CD4-positive, alpha-beta T cell treated with Interleukin-4 for 1 hour (primary cell): ENCODE data around the gene EML4.
"Not testable (repeated sequence)": the region's sequence is repeated elsewhere in the genome, so short reads cannot be mapped to it uniquely, and the experiment has no call there.

Source experiments
- DNase-seq, 2 donors: peaks; one replicate each; pipeline ENCODE4 v3.0.0-alpha.2; 2020 to 2022

EML4 gene

GRCh38 chr2:42338567-42339190, 169.5 kb downstream of the EML4 start:
- DNase-seq: no peak

DNA sequence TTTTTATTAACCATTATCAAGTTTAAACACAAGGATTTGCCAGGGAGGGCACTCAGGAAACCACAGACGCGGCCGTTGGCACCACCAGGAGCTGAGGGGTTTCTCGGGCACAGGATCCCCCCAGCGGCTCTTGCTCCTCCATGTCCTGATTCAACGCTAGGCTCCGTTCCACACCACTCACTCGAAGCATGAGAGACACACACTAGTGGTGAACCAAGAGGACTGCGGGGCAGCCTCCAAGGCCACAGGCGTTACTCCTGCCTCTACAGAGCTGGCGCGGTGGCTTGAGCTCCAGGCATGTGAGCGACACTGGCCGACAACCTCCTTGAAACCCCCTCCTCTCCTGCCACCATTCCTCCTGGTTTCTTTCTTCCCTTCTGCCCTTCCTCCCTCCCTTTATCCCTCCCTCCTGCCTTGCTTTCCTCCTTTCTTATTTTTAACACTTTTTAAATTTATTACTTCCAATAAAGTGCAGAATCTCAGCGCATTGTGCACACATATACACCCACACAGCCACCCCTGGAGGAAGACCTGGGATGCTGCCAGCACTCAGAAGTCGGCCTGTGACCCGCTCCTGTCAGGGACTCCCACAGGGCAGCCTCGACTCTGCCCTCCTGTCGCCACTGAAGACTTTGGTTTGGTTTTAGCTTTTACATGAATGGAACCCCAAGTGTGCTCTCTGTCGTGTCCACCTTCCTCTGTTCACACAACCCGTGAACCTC, 170.2 kb downstream of the EML4 start:
- no peak for DNase-seq

DNA sequence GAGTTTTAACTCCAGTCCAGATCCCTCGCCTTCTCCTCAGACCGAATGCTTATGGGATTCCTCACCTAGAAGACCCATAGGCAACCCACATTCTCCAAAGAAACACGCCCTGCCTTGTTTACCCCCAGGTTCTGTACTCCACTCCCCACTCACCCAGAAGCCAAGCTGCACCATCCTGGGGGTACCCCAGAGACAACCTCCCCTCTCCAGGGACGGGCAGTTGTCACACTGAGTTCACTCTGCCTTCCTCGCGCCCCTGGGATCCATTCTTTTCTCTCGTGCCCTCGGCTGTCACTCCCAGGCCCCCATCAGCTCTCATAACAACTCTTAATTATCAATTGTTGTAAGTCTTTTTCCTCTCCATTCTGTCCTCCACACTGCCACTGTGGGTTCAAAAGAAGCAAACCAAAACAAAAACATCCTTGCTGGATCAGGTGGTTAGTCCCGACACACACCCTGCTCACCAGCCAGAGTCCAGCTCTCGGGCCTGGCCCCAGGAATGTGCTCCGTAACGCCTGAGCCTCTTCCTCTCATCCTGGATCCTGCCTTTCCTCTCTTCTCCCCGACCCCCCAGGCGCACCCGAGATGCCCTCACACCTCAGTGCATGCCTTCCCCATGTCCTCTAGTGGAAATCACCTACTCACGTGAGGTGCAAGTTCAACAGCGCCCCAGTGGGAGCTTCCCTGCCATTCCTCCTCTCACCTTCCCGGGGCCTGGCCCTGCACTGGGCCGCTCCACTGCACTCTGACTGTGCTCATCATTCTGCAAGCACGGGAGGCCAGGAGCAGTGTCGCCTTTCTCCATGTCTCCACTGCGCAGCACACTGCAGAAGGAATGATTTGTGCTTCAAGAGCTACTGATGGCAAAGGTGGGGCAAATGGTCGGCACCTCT, 171.1 kb downstream of the EML4 start:
- no peak for DNase-seq

DNA sequence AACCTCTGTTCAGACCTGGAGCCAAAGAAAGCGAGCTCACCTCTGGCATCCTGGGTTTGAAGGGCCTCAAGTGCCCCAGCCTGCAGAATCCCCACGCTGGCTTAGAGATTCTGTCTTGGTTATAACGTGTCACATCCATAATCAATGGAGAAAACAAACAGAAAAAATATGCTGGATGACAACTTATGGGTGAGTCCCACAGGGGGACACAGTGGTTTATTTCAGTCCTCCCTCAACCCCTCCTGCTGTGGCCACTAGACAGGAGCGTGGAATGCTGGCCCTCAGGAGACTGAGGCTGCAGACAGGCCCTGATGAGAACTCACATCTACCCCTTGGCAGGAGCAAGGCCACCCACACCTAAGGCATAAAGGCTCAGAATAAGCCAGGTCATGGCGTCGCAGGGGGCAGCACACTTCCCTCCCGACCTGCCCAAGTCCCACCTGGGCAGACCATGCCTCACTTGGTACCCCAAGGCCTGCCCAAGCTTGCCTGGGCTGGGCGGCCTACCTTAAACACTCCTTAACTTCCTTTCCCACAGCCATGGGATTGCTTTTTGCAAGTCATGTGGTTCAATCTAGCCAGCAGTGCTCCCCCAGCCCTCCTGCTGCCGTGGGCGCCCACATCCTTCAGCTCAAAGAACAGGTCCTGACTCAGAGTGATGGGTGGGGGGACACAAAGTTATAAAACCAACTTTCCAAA, 171.9 kb downstream of the EML4 start:
- no peak for DNase-seq

GRCh38 chr2:42342061-42342794, 173.1 kb downstream of the EML4 start:
- DNase-seq: no peak

DNA sequence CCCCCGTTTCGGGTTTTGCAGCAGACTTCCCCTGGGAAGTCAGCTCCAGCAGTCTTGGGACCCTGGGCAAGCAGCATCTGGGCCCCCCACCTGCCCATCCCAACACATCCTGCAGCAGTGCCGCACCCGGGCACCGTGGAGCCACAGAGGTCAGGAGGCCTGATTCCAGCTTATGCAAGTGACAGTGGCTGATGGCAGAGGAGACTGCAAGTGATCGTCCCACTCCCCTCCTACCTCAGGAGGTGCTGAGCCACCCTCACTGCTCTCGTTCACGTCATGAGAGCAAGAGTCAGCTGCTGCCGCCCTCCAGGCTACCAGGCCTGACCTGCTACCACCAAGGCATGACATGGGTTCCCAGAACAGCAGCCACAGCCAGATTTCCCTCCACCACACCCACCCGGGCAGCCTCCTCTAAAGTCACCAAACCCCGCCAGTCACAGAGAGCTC, 173.7 kb downstream of the EML4 start:
- DNase-seq: no peak

- no peak for DNase-seq
These were observed 176.8 kb downstream of the EML4 start for GRCh38 chr2:42345986-42346385.

- DNase-seq: not testable (repeated sequence)
These were observed 177.7 kb downstream of the EML4 start for GRCh38 chr2:42346856-42347255.

GRCh38 chr2:42347518-42347917, 178.4 kb downstream of the EML4 start:
- DNase-seq: not testable (repeated sequence)

- DNase-seq: no peak
These were observed 179.1 kb downstream of the EML4 start for GRCh38 chr2:42348113-42348805.

GRCh38 chr2:42350434-42351063, 181.4 kb downstream of the EML4 start:
- DNase-seq: no peak

GRCh38 chr2:42351864-42352263, 182.7 kb downstream of the EML4 start:
- no peak for DNase-seq

- no peak for DNase-seq
These were observed 184.8 kb downstream of the EML4 start for GRCh38 chr2:42353792-42354429.

GRCh38 chr2:42359304-42359964, 190.3 kb downstream of the EML4 start:
- DNase-seq: peak in 1 of 2 donors; percentile 21

DNA sequence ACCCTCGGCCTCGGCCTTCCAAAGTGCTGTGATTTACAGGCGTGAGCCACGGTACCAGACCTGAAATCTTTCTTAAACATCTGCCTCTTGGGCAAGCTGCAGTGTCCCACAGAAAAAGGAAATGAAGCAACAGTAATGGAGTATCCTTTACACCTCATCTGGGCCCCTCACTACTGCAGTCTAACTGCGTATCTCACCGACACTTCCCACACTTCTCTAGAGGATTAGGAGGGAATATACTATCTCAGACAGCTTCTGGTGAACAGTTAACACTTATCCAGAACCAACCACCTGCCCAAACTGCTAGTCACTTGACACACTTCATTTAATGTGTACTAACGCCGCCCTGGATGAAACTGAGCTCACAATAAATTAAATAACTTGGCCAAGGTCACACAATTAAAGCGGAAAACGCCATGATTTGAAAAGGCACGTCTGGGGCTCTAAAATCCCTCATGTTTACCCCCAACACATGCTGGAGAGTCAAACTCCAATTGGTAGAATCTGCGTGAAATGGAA, 190.9 kb downstream of the EML4 start:
- peak; percentile 16 to 41 for DNase-seq

GRCh38 chr2:42360493-42360889, 191.3 kb downstream of the EML4 start:
- no peak for DNase-seq

- DNase-seq: peak; percentile 97 to 98
These were observed 192.0 kb downstream of the EML4 start, which contains the start of gene COX7A2L for GRCh38 chr2:42360890-42361727. Gene COX7A2L, minus strand, starts transcription at chr2:42361217. Its CDS starts 56 bp downstream, at chr2:42361161.

- DNase-seq: no peak
These were observed 192.7 kb downstream of the EML4 start for GRCh38 chr2:42361728-42362283.
